OCI-LY1 (cell line): ENCODE measurements around the gene LIME1.

Experiments used
- H2AFZ ChIP-seq: fragments of 200-600 bp; sonication (generic), shearing (Covaris generic); 2 replicates; pipeline ENCODE4 v1.6.0; 2014; ENCODE audit warnings: antibody characterized with exemption, mild to moderate bottlenecking, low read length
- H3F3A ChIP-seq: fragments of 200-600 bp; sonication (generic), shearing (Covaris generic); 2 replicates; pipeline ENCODE4 v1.6.0; 2014; ENCODE audit warnings: mild to moderate bottlenecking, antibody characterized with exemption, low read length, moderate library complexity; ENCODE audit not compliant: insufficient read depth
- H3K27ac ChIP-seq: fragments of 200-600 bp; sonication (generic); 2 replicates; pipeline ENCODE4 v1.5.1; 2014; ENCODE audit warnings: low read length, mixed run types, mild to moderate bottlenecking, low read depth; ENCODE audit not compliant: poor library complexity, severe bottlenecking
- H3K27me3 ChIP-seq: fragments of 200-600 bp; sonication (generic); 2 replicates; pipeline ENCODE4 v1.6.0; 2014; ENCODE audit warnings: antibody characterized with exemption, mild to moderate bottlenecking, low read length, moderate library complexity; ENCODE audit not compliant: insufficient read depth
- H3K36me3 ChIP-seq: fragments of 200-600 bp; sonication (generic); 2 replicates; pipeline ENCODE4 v1.6.1; 2014; ENCODE audit warnings: mild to moderate bottlenecking, antibody characterized with exemption, low read length, moderate library complexity, mixed read lengths; ENCODE audit not compliant: insufficient read depth
- H3K4me1 ChIP-seq: fragments of 200-600 bp; sonication (generic); 2 replicates; pipeline ENCODE4 v1.5.1; 2014; ENCODE audit warnings: mild to moderate bottlenecking, low read length, moderate library complexity; ENCODE audit not compliant: insufficient read depth, severe bottlenecking
- H3K4me2 ChIP-seq: fragments of 200-600 bp; sonication (generic), shearing (Covaris generic); 2 replicates; pipeline ENCODE4 v1.6.1; 2014; ENCODE audit warnings: low read length
- H3K4me3 ChIP-seq: fragments of 200-600 bp; sonication (generic); 2 replicates; pipeline ENCODE4 v1.5.1; 2014; ENCODE audit warnings: low read length, low read depth, mild to moderate bottlenecking, mixed read lengths; ENCODE audit not compliant: poor library complexity, severe bottlenecking
- H3K79me2 ChIP-seq: fragments of 200-600 bp; shearing (Covaris generic); 2 replicates; pipeline ENCODE4 v1.6.1; 2016; ENCODE audit warnings: mixed run types, low read length, mixed read lengths; ENCODE audit not compliant: insufficient read depth
- H3K9ac ChIP-seq: fragments of 200-600 bp; sonication (generic), shearing (Covaris generic); 2 replicates; pipeline ENCODE4 v1.6.1; 2014; ENCODE audit warnings: mild to moderate bottlenecking, low read length, mixed read lengths
- H3K9me2 ChIP-seq: fragments of 200-600 bp; sonication (generic), shearing (Covaris generic); 2 replicates; pipeline ENCODE4 v1.6.1; 2014; ENCODE audit warnings: low read depth, mild to moderate bottlenecking, low read length, mixed read lengths
- H3K9me3 ChIP-seq: fragments of 200-600 bp; shearing (Covaris generic); 2 replicates; pipeline ENCODE4 v1.6.1; 2014; ENCODE audit warnings: low read length, mixed read lengths
- H4K20me1 ChIP-seq: fragments of 200-600 bp; sonication (generic), shearing (Covaris generic); 2 replicates; pipeline ENCODE4 v1.6.0; 2016; ENCODE audit warnings: mild to moderate bottlenecking, low read length; ENCODE audit not compliant: insufficient read depth
- CTCF ChIP-seq: fragments of 200-600 bp; sonication (generic), shearing (Covaris generic); IDR thresholded peaks from 2 replicates; pipeline ENCODE4 v1.5.1; 2017; ENCODE audit warnings: mild to moderate bottlenecking, antibody characterized with exemption, low read length, moderate library complexity, mixed read lengths
- EZH2 ChIP-seq: fragments of 200-600 bp; sonication (generic), shearing (Covaris generic); IDR thresholded peaks from 2 replicates; pipeline ENCODE4 v1.8.0; 2017; ENCODE audit warnings: borderline replicate concordance, mixed run types, mild to moderate bottlenecking, antibody characterized with exemption, low read length, moderate library complexity, mixed read lengths

Gene LIME1

GRCh38 chr20:63708301-63709148 lies 27.9 kb upstream of the LIME1 start:
- H3K27me3 ChIP-seq, result no peaks in the 10 kb centered on the region
- H3K4me3 ChIP-seq, result peak overlapping the region; percentile 97
- H3K9ac ChIP-seq, result peak overlapping the region; percentile 94
- H3K36me3 ChIP-seq, result peaks cover 71% of the 10 kb centered on the region
- peak overlapping the region; percentile 99 for H3K4me2 ChIP-seq
- peaks cover 9% of the 10 kb centered on the region for H3K9me3 ChIP-seq
- TF ChIP-seq EZH2, result no peak
- TF ChIP-seq CTCF, result no peak
- H3K9me2 ChIP-seq, result no peaks in the 10 kb centered on the region
- H2AFZ ChIP-seq, result no peak overlapping the region
- H3K79me2 ChIP-seq, result peaks cover 7% of the 10 kb centered on the region
- H3K4me1 ChIP-seq, result peaks cover 21% of the 10 kb centered on the region
- H3K27ac ChIP-seq, result no peak overlapping the region
- no peaks in the 10 kb centered on the region for H4K20me1 ChIP-seq
- H3F3A ChIP-seq, result no peaks in the 10 kb centered on the region

- H3K79me2 ChIP-seq, result peaks cover 7% of the 10 kb centered on the region
- peaks cover 9% of the 10 kb centered on the region for H3K9me3 ChIP-seq
- no peak overlapping the region for H3K27ac ChIP-seq
- H3K9ac ChIP-seq, result peak overlapping the region; percentile 94; the same call in 1 of the 2 replicates
- H3K9me2 ChIP-seq, result no peaks in the 10 kb centered on the region
- peak overlapping the region; percentile 97 for H3K4me3 ChIP-seq
- no peaks in the 10 kb centered on the region for H4K20me1 ChIP-seq
- no peaks in the 10 kb centered on the region for H3K27me3 ChIP-seq
- no peak for TF ChIP-seq CTCF
- no peak for TF ChIP-seq EZH2
- H3K4me2 ChIP-seq, result peak overlapping the region; percentile 99
- H3K36me3 ChIP-seq, result peaks cover 71% of the 10 kb centered on the region
- no peaks in the 10 kb centered on the region for H3F3A ChIP-seq
- no peak overlapping the region for H2AFZ ChIP-seq
- H3K4me1 ChIP-seq, result peaks cover 21% of the 10 kb centered on the region
Measured at GRCh38 chr20:63709149-63709527, 27.3 kb upstream of the LIME1 start.

- Histone ChIP-seq H2AFZ (no peak overlapping the region), H3K4me3 (no peak overlapping the region), H3K9me2 (no peaks in the 10 kb centered on the region), H3K9ac (no peak overlapping the region), H4K20me1 (no peaks in the 10 kb centered on the region), H3F3A (no peaks in the 10 kb centered on the region), H3K9me3 (peaks cover 17% of the 10 kb centered on the region), H3K79me2 (peaks cover 7% of the 10 kb centered on the region), H3K4me2 (no peak overlapping the region), H3K27me3 (no peaks in the 10 kb centered on the region), H3K4me1 (peaks cover 20% of the 10 kb centered on the region), H3K36me3 (peaks cover 71% of the 10 kb centered on the region), H3K27ac (no peak overlapping the region)
- TF ChIP-seq EZH2, result no peak
- TF ChIP-seq CTCF, result no peak
Measured at GRCh38 chr20:63711085-63711645, 25.3 kb upstream of the LIME1 start.
